DND-41 (cell line): ENCODE measurements around the gene AGR3.

ENCODE experiments used
- ATAC-seq: fragments of 200-7000 bp; cut with Tn5 transposase; 3 replicates; pipeline ENCODE4 v1.9.1; 2021; ENCODE audit warnings: low read depth; ENCODE audit not compliant: insufficient read depth
- DNase-seq: peaks from one replicate; pipeline ENCODE4 v3.0.0-alpha.2; 2020
- H2AFZ ChIP-seq: 2 replicates; pipeline ENCODE4 v1.6.0; 2012; ENCODE audit warnings: low read depth, low read length
- H3K27ac ChIP-seq: 2 replicates; pipeline ENCODE4 v1.5.1; 2012; ENCODE audit warnings: low read length, inconsistent platforms
- H3K27me3 ChIP-seq: fragments of 200-600 bp; sonication (generic); 2 replicates; pipeline ENCODE4 v1.6.0; 2012; ENCODE audit warnings: low read length, mild to moderate bottlenecking, inconsistent platforms; ENCODE audit not compliant: insufficient read depth, poor library complexity
- H3K36me3 ChIP-seq: 2 replicates; pipeline ENCODE4 v1.5.1; 2012; ENCODE audit warnings: low read length, inconsistent platforms; ENCODE audit not compliant: insufficient read depth
- H3K4me1 ChIP-seq: 2 replicates; pipeline ENCODE4 v1.5.1; 2012; ENCODE audit warnings: mild to moderate bottlenecking, low read length; ENCODE audit not compliant: insufficient read depth
- H3K4me2 ChIP-seq: 2 replicates; pipeline ENCODE4 v1.6.0; 2012; ENCODE audit warnings: mild to moderate bottlenecking, moderate library complexity, low read length, inconsistent platforms; ENCODE audit not compliant: insufficient read depth
- H3K4me3 ChIP-seq, 2 experiments: fragments of 200-600 bp in 1 of 2; shearing (Covaris generic) in 1 of 2; 2 replicates each; pipeline ENCODE4 v1.5.1; 2012 to 2016; ENCODE audit warnings: inconsistent platforms in 2 of 2, low read length in 2 of 2, mild to moderate bottlenecking in 2 of 2, low read depth in 1 of 2, moderate library complexity in 1 of 2
- H3K79me2 ChIP-seq: 2 replicates; pipeline ENCODE4 v1.6.0; 2012; ENCODE audit warnings: low read length, inconsistent platforms; ENCODE audit not compliant: insufficient read depth
- H3K9ac ChIP-seq: 2 replicates; pipeline ENCODE4 v1.6.0; 2012; ENCODE audit warnings: low read depth, mild to moderate bottlenecking, inconsistent platforms, low read length, moderate library complexity
- H3K9me3 ChIP-seq: 2 replicates; pipeline ENCODE4 v1.5.1; 2012; ENCODE audit warnings: low read length, moderate library complexity, mild to moderate bottlenecking, inconsistent platforms; ENCODE audit not compliant: insufficient read depth, severe bottlenecking
- H4K20me1 ChIP-seq: 2 replicates; pipeline ENCODE4 v1.6.0; 2012; ENCODE audit warnings: low read length; ENCODE audit not compliant: insufficient read depth
- EZH2 ChIP-seq: IDR thresholded peaks from 3 replicates; pipeline ENCODE4 v1.6.1; 2012; ENCODE audit warnings: borderline replicate concordance, low read depth, mild to moderate bottlenecking, moderate library complexity, low read length, inconsistent platforms; ENCODE audit not compliant: severe bottlenecking
- TF ChIP-seq, protein P1 (sequence below): IDR thresholded peaks from 2 replicates; pipeline ENCODE4 v1.5.1; 2012; ENCODE audit warnings: borderline replicate concordance, low read length, moderate library complexity, mild to moderate bottlenecking; ENCODE audit not compliant: poor library complexity, severe bottlenecking; ENCODE audit errors: extremely low read depth

Gene AGR3

DNA sequence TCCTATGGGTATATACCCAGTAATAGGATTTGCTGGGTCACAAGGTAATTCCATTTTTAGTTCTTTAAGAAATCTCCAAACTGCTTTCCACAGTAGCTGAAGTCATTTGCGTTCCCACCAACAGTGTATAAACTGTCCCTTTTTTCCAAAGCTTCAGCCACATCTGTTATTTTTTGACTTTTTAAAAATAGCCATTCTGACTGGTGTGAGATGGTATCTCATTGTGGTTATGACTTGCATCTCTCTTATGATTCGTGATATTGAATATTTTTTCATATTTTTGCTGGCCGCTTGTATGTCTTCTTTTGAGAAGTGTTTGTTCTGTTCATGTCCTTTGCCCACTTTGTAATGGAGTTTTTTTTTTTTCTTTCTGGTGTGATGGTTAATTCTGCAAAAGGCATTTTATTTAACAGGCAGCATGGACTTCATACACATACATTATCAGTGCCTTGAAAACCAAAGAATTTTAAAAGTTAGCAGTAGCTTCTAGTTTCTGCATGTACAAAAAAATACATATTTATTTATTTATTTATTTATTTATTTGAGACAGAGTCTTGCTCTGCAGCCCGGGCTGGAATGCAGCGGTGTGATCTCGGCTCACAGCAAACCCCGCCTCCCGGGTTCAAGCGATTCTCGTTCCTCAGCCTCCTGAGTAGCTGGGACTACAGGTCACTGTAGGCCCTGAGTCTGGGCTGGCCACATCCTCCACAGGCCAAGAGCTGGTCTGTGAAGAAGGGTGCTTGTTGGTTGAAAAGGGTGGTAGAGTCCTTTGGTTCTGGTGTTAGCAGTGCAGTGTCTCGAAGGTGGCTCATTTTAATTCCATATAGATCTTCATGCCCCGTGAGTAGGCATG lies 32.3 kb downstream of the AGR3 start:
- H3K27ac ChIP-seq = no peak overlapping the region
- TF ChIP-seq, protein P1, sequence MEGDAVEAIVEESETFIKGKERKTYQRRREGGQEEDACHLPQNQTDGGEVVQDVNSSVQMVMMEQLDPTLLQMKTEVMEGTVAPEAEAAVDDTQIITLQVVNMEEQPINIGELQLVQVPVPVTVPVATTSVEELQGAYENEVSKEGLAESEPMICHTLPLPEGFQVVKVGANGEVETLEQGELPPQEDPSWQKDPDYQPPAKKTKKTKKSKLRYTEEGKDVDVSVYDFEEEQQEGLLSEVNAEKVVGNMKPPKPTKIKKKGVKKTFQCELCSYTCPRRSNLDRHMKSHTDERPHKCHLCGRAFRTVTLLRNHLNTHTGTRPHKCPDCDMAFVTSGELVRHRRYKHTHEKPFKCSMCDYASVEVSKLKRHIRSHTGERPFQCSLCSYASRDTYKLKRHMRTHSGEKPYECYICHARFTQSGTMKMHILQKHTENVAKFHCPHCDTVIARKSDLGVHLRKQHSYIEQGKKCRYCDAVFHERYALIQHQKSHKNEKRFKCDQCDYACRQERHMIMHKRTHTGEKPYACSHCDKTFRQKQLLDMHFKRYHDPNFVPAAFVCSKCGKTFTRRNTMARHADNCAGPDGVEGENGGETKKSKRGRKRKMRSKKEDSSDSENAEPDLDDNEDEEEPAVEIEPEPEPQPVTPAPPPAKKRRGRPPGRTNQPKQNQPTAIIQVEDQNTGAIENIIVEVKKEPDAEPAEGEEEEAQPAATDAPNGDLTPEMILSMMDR = no peak
- TF ChIP-seq EZH2 = no peak
- H3K9ac ChIP-seq = no peak overlapping the region
- no peaks in the 10 kb centered on the region for H3K4me1 ChIP-seq
- H3K4me3 ChIP-seq = no peak overlapping the region
- no peaks in the 10 kb centered on the region for H3K9me3 ChIP-seq
- no peak overlapping the region for H2AFZ ChIP-seq
- H4K20me1 ChIP-seq = no peaks in the 10 kb centered on the region
- ATAC-seq = no peak
- DNase-seq = no peak
- H3K79me2 ChIP-seq = no peaks in the 10 kb centered on the region
- no peaks in the 10 kb centered on the region for H3K27me3 ChIP-seq
- H3K4me2 ChIP-seq = no peak overlapping the region
- no peaks in the 10 kb centered on the region for H3K36me3 ChIP-seq

DNA sequence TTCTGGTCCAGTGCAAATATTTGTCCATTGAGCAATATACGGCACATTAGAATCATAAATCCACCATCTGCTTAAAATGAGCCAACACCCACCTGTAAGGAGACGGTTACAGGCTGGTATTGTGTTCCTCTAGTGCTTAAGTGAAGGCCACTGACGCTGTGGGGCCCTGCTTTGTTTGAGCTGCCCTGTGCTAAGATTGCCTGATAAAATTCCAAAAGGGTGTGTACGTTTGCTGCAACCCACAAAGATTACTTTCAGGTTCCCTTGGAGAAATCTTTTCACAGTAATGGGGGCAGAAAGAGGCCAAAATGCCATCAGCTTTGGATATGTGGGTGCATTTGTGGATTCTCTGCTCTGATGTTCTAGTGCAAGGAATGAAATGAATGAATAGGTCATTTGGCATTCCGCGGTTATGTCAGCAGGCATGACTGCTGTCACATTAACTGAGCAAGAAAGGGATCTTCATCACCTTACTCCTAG lies 34.4 kb downstream of the AGR3 start:
- Histone ChIP-seq H3K4me2 (no peak overlapping the region), H3K9me3 (no peaks in the 10 kb centered on the region), H4K20me1 (no peaks in the 10 kb centered on the region), H3K9ac (no peak overlapping the region), H3K79me2 (no peaks in the 10 kb centered on the region), H3K4me3 (no peak overlapping the region), H2AFZ (no peak overlapping the region), H3K36me3 (no peaks in the 10 kb centered on the region), H3K27me3 (no peaks in the 10 kb centered on the region), H3K4me1 (no peaks in the 10 kb centered on the region), H3K27ac (no peak overlapping the region)
- TF ChIP-seq, protein P1 = no peak
- TF ChIP-seq EZH2 = no peak
- no peak for DNase-seq
- no peak for ATAC-seq

DNA sequence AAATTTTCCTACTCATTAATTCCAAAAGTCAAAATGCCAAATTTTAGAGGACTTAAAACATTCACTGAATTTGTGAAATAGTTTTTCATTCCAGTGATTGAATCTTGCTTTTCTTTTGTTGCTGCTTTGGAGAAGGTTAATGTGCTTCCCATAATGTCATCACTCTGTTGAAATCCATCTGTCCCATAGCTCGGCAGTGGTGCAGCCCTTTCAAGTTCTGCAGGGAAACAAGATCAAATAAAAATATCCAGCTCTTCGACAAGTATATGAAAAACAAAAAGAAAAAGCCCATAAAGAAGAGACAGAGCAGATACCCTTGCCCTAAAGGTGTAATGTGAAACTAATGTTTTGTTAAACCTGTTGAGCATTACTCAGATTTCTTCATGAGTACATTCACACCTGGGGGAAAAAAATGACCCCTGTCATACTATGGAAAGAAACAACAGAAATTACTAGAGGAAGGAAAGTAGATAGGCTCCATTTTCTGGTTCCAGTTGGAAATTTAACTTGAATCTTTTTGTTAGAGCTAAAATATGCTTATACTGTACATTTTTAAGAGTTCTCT lies 35.1 kb downstream of the AGR3 start:
- no peaks in the 10 kb centered on the region for H3K27me3 ChIP-seq
- no peak overlapping the region for H3K4me2 ChIP-seq
- H2AFZ ChIP-seq = no peak overlapping the region
- no peak overlapping the region for H3K9ac ChIP-seq
- ATAC-seq (no peak), DNase-seq (no peak)
- no peak overlapping the region for H3K4me3 ChIP-seq
- no peak overlapping the region for H3K27ac ChIP-seq
- H3K79me2 ChIP-seq = no peaks in the 10 kb centered on the region
- TF ChIP-seq EZH2 = no peak
- TF ChIP-seq, protein P1 = no peak
- no peaks in the 10 kb centered on the region for H3K9me3 ChIP-seq
- no peaks in the 10 kb centered on the region for H4K20me1 ChIP-seq
- no peaks in the 10 kb centered on the region for H3K36me3 ChIP-seq
- no peaks in the 10 kb centered on the region for H3K4me1 ChIP-seq
